ENCODE data around the gene SEMA3E. TPM values are rescaled to one million over a fixed set of nuclear protein-coding genes. Genes with fewer than 3 reads are reported as not detected.

The SEMA3E gene
- total RNA-seq, 4 donors from 2014 or later: 1.5 to 5.3 (median 3.5) TPM

DNA sequence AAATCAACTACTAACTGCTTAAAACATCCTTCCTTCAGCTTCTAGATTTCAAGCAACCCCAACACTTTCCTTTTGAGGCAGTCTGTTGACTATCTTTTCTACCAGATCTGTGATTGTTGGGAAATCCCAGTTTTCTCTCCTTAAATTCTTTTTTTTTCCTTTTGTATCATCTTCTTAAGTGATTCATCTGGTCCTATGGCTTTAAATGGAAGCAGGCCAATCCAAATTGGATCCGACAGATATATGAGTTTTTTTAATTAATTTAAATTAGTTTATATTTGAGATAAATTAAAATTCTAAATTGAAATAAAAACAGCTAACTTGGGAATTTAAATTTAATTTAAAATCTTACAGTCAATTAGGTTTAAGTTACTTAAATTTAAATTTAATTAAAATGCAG lies 335.0 kb downstream of the SEMA3E start:
- TF ChIP-seq, protein P1, sequence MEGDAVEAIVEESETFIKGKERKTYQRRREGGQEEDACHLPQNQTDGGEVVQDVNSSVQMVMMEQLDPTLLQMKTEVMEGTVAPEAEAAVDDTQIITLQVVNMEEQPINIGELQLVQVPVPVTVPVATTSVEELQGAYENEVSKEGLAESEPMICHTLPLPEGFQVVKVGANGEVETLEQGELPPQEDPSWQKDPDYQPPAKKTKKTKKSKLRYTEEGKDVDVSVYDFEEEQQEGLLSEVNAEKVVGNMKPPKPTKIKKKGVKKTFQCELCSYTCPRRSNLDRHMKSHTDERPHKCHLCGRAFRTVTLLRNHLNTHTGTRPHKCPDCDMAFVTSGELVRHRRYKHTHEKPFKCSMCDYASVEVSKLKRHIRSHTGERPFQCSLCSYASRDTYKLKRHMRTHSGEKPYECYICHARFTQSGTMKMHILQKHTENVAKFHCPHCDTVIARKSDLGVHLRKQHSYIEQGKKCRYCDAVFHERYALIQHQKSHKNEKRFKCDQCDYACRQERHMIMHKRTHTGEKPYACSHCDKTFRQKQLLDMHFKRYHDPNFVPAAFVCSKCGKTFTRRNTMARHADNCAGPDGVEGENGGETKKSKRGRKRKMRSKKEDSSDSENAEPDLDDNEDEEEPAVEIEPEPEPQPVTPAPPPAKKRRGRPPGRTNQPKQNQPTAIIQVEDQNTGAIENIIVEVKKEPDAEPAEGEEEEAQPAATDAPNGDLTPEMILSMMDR (IDR thresholded peaks at IDR 0.05; ENCODE audit: low read depth): no peak

Small RNAs within 50 kb of the gene (small RNA-seq; reads per million reads assigned to genes)
- not detected for gene AC079987.1
